H9 (cell line): ENCODE measurements around the gene NEGR1. TPM values are rescaled to one million over a fixed set of nuclear protein-coding genes. Genes with fewer than 3 reads are reported as not detected.

ENCODE experiments used
- DNase-seq: peaks from one replicate; pipeline ENCODE4 v3.0.0-alpha.2; 2017
- H2AFZ ChIP-seq: one replicate; pipeline ENCODE4 v1.6.1; 2013; ENCODE audit warnings: mild to moderate bottlenecking, low read length, control low read depth, moderate library complexity
- H2AK5ac ChIP-seq: 2 replicates; pipeline ENCODE4 v1.6.1; 2013; ENCODE audit warnings: low read length, control low read depth, mixed read lengths; ENCODE audit not compliant: insufficient read length
- H2BK120ac ChIP-seq: one replicate; pipeline ENCODE4 v1.6.1; 2013; ENCODE audit warnings: low read depth, mild to moderate bottlenecking, low read length, control low read depth, inconsistent platforms; ENCODE audit not compliant: poor library complexity, severe bottlenecking
- H2BK12ac ChIP-seq: 2 replicates; pipeline ENCODE4 v1.6.1; 2013; ENCODE audit warnings: low read length, control low read depth, mixed read lengths, low read depth; ENCODE audit not compliant: insufficient read length
- H2BK15ac ChIP-seq: 2 replicates; pipeline ENCODE4 v1.6.1; 2013; ENCODE audit warnings: low read depth, low read length, control low read depth
- H2BK20ac ChIP-seq: one replicate; pipeline ENCODE4 v1.6.1; 2013; ENCODE audit warnings: low read depth, mild to moderate bottlenecking, low read length, control low read depth, inconsistent platforms; ENCODE audit not compliant: poor library complexity, severe bottlenecking
- H2BK5ac ChIP-seq: 2 replicates; pipeline ENCODE4 v1.6.1; 2013; ENCODE audit warnings: low read length, control low read depth, mixed read lengths; ENCODE audit not compliant: insufficient read length
- H3K14ac ChIP-seq: 2 replicates; pipeline ENCODE4 v1.6.1; 2013; ENCODE audit warnings: low read length, control low read depth; ENCODE audit not compliant: insufficient read depth
- H3K18ac ChIP-seq: 2 replicates; pipeline ENCODE4 v1.6.1; 2013; ENCODE audit warnings: low read depth, mild to moderate bottlenecking, mixed read lengths, low read length, control low read depth; ENCODE audit not compliant: insufficient read length
- H3K23ac ChIP-seq: 2 replicates; pipeline ENCODE4 v1.6.1; 2013; ENCODE audit warnings: low read length, control low read depth, mixed read lengths, low read depth; ENCODE audit not compliant: insufficient read length
- H3K23me2 ChIP-seq: 2 replicates; pipeline ENCODE4 v1.6.1; 2013; ENCODE audit warnings: low read depth, mild to moderate bottlenecking, mixed read lengths, low read length, control low read depth; ENCODE audit not compliant: insufficient read length, poor library complexity, severe bottlenecking
- H3K27ac ChIP-seq: 2 replicates; pipeline ENCODE4 v1.5.1; 2013; ENCODE audit warnings: low read length, control low read depth, mixed read lengths, low read depth; ENCODE audit not compliant: insufficient read length
- H3K27me3 ChIP-seq: 2 replicates; pipeline ENCODE4 v1.6.1; 2013; ENCODE audit warnings: low read length, control low read depth, inconsistent platforms; ENCODE audit not compliant: insufficient read depth
- H3K4ac ChIP-seq: 2 replicates; pipeline ENCODE4 v1.6.1; 2013; ENCODE audit warnings: low read depth, mild to moderate bottlenecking, control low read depth, inconsistent platforms, low read length, moderate library complexity
- H3K4me1 ChIP-seq: 2 replicates; pipeline ENCODE4 v1.6.1; 2013; ENCODE audit warnings: low read length, control low read depth, inconsistent platforms; ENCODE audit not compliant: insufficient read depth
- H3K4me2 ChIP-seq: 2 replicates; pipeline ENCODE4 v1.6.1; 2013; ENCODE audit warnings: low read length, control low read depth, mixed read lengths; ENCODE audit not compliant: insufficient read length, insufficient read depth
- H3K56ac ChIP-seq: 2 replicates; pipeline ENCODE4 v1.6.1; 2013; ENCODE audit warnings: low read depth, mild to moderate bottlenecking, mixed read lengths, low read length, control low read depth; ENCODE audit not compliant: insufficient read length
- H3K79me1 ChIP-seq: 2 replicates; pipeline ENCODE4 v1.6.1; 2013; ENCODE audit warnings: low read depth, mild to moderate bottlenecking, moderate library complexity, low read length, control low read depth, inconsistent platforms; ENCODE audit not compliant: insufficient read depth, poor library complexity, severe bottlenecking
- H3K79me2 ChIP-seq: 2 replicates; pipeline ENCODE4 v1.6.1; 2013; ENCODE audit warnings: low read length, control low read depth, inconsistent platforms; ENCODE audit not compliant: insufficient read depth
- H3K9ac ChIP-seq: 2 replicates; pipeline ENCODE4 v1.6.1; 2013; ENCODE audit warnings: low read length, control low read depth, mixed read lengths; ENCODE audit not compliant: insufficient read length; ENCODE audit errors: extremely low read depth
- H3K9me3 ChIP-seq: one replicate; pipeline ENCODE4 v1.6.1; 2013; ENCODE audit warnings: low read depth, low read length, inconsistent platforms; ENCODE audit not compliant: control insufficient read depth
- H3T11ph ChIP-seq: one replicate; pipeline ENCODE4 v1.6.1; 2013; ENCODE audit warnings: mild to moderate bottlenecking, low read length, control low read depth, inconsistent platforms
- H4K20me1 ChIP-seq: one replicate; pipeline ENCODE4 v1.6.1; 2013; ENCODE audit not compliant: control insufficient read depth, insufficient read length, insufficient read depth
- H4K5ac ChIP-seq: 2 replicates; pipeline ENCODE4 v1.6.1; 2013; ENCODE audit warnings: low read depth, mild to moderate bottlenecking, mixed read lengths, low read length, control low read depth; ENCODE audit not compliant: insufficient read length
- H4K8ac ChIP-seq: replicated peaks from 2 replicates; pipeline ENCODE4 v1.6.1; 2013; ENCODE audit warnings: low read length, control low read depth, mixed read lengths, low read depth; ENCODE audit not compliant: insufficient read length
- H4K91ac ChIP-seq: 2 replicates; pipeline ENCODE4 v1.6.1; 2013; ENCODE audit warnings: low read depth, mild to moderate bottlenecking, moderate library complexity, mixed read lengths, low read length, control low read depth; ENCODE audit not compliant: insufficient read length
- H3K27ac Mint-ChIP-seq, 3 experiments: 2 replicates in 2 of 3; 3 replicates in 1 of 3; pipeline ENCODE4 v1.8.0; 2020 to 2021; ENCODE audit warnings: mixed read lengths in 3 of 3, mild to moderate bottlenecking in 1 of 3, moderate library complexity in 1 of 3
- H3K27me3 Mint-ChIP-seq: 2 replicates; pipeline ENCODE4 v1.8.0; 2021; ENCODE audit warnings: low read depth, mild to moderate bottlenecking, moderate library complexity, mixed read lengths
- H3K36me3 Mint-ChIP-seq, 3 experiments: 2 replicates in 2 of 3; 3 replicates in 1 of 3; pipeline ENCODE4 v1.8.0; 2020 to 2021; ENCODE audit warnings: low read depth in 3 of 3, mixed read lengths in 3 of 3; ENCODE audit not compliant: insufficient read depth in 1 of 3
- H3K4me1 Mint-ChIP-seq, 2 experiments: 2 replicates each; pipeline ENCODE4 v1.8.0; 2020; ENCODE audit warnings: mixed read lengths in 2 of 2
- H3K4me3 Mint-ChIP-seq, 2 experiments: 2 replicates in 1 of 2; 3 replicates in 1 of 2; pipeline ENCODE4 v1.8.0; 2020 to 2021; ENCODE audit warnings: mild to moderate bottlenecking in 2 of 2, mixed read lengths in 2 of 2, moderate library complexity in 1 of 2
- H3K9me3 Mint-ChIP-seq, 2 experiments: 2 replicates in 1 of 2; 3 replicates in 1 of 2; pipeline ENCODE4 v1.8.0; 2020; ENCODE audit warnings: mild to moderate bottlenecking in 2 of 2, mixed read lengths in 2 of 2, moderate library complexity in 1 of 2
- CTCF ChIP-seq: fragments of 200-600 bp; sonication (generic); conservative IDR thresholded peaks from 3 replicates; pipeline ENCODE4 v1.8.0; 2021; ENCODE audit warnings: antibody characterized with exemption, mild to moderate bottlenecking
- total RNA-seq: library from RNA; stranded (reverse); gene quantifications from 2 replicates; pipeline ENCODE4 v1.2.1, GENCODE V29; 2021

The NEGR1 gene
- total RNA-seq, 1 experiment from 2014 or later: 0.13 TPM

GRCh38 chr1:72182859-72183258 lies 99.5 kb downstream of the NEGR1 start:
- Mint-ChIP-seq H3K27me3 (no peaks in the 10 kb centered on the region), H3K36me3 (no peaks in the 10 kb centered on the region), H3K27ac (no peak overlapping the region), H3K9me3 (no peaks in the 10 kb centered on the region), H3K4me1 (peaks cover 4 to 6% of the 10 kb centered on the region in 2 experiments), H3K4me3 (no peak overlapping the region)
- no peak overlapping the region for H3K4me2 ChIP-seq
- H3K9ac ChIP-seq: no peak overlapping the region
- TF ChIP-seq CTCF: no peak
- no peaks in the 10 kb centered on the region for H3K9me3 ChIP-seq
- no peak overlapping the region for H3K27ac ChIP-seq
- H3K4ac ChIP-seq: no peak overlapping the region
- no peaks in the 10 kb centered on the region for H3K27me3 ChIP-seq
- H2BK15ac ChIP-seq: no peak overlapping the region
- no peaks in the 10 kb centered on the region for H3K4me1 ChIP-seq
- no peak overlapping the region for H3K14ac ChIP-seq
- H3K23me2 ChIP-seq: no peaks in the 10 kb centered on the region
- H2BK20ac ChIP-seq: no peak overlapping the region
- H3K56ac ChIP-seq: no peak overlapping the region
- no peak overlapping the region for H3K18ac ChIP-seq
- DNase-seq: no peak
- no peak overlapping the region for H2AK5ac ChIP-seq
- H2BK12ac ChIP-seq: no peak overlapping the region
- H4K8ac ChIP-seq: no peak overlapping the region
- no peak overlapping the region for H4K91ac ChIP-seq
- H2BK5ac ChIP-seq: no peak overlapping the region
- H2AFZ ChIP-seq: no peak overlapping the region
- no peak overlapping the region for H4K5ac ChIP-seq
- no peak overlapping the region for H2BK120ac ChIP-seq
- H3K23ac ChIP-seq: no peak overlapping the region
- H3K79me2 ChIP-seq: no peaks in the 10 kb centered on the region
- no peak overlapping the region for H3T11ph ChIP-seq
- H3K79me1 ChIP-seq: no peaks in the 10 kb centered on the region
- no peaks in the 10 kb centered on the region for H4K20me1 ChIP-seq
